ENCODE measurements around the gene GHSR. TPM values are rescaled to one million over a fixed set of nuclear protein-coding genes. Genes with fewer than 3 reads are reported as not detected.
A peak's percentile ranks its signal among the peaks of the same experiment; 100 is the strongest.

Gene GHSR
- total and polyA plus RNA-seq, 3 donors from 2014 or later: 0.31 to 1.2 (median 0.63) TPM

- 4 to 5% methylated on average over 24 to 34 of the region's 34 CpGs for WGBS, 2 donors
These were observed 1.4 kb upstream of the GHSR start for GRCh38 chr3:172449466-172450149.

DNA sequence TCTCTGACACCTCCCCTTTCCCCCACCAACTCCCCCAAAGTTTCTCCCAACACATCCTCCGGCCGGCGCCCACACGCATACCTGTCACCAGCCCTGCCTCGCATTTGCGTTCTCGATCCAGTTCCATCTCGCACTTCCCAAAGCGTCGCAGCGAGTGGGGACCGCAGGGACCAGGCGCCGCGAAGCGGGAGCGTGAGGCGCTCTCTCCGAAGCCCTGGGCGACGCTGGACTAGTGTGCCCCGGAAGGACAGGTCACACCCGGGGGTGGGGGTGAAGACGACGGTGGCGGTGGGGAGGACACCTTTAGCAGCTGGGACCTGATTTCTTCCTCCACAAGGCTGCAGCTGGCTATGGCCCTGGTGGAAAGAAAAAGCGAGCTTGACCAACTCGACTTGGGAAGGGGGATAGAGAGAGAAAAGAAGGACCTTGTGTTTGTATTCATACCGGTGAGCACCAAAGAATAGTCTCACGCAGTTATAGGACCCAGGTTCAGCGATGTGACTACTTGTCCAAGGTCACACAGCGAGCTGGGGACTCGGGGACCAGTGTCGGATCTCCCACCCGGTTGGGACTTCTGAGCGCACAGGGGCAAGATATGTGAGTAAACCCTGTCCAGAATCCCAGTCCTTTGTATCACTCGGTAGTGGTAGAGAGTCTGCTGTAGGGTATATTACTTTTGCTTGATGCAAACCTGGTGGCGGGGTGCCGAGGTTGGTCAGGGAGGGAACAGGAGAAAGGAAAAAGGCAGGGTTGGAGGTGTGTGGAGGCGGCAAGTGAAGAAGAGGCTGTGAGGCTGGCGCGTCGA lies 607 bp upstream of the GHSR start:
- Histone ChIP-seq H3K27ac (no peak overlapping the region), H3K9me3 (no peaks in the 10 kb centered on the region), H3K4me3 (no peak overlapping the region), H3K27me3 (no peaks in the 10 kb centered on the region), H3K4me1 (peaks cover 17% of the 10 kb centered on the region), H3K36me3 (ENCODE audit: low read depth, missing control alignments) (no peaks in the 10 kb centered on the region)
- intact Hi-C loops (cut with DNase I; ENCODE audit: low total_unique reads): no loop called here
- TF ChIP-seq POLR2A (IDR thresholded peaks at IDR 0.05) (no peak), CTCF (IDR thresholded peaks at IDR 0.05) (no peak)
- no peak for DNase-seq
- 4 to 6% methylated on average over 40 to 43 of the region's 43 CpGs for WGBS, 2 donors

More at GRCh38 chr3:172449466-172450149, 1.4 kb upstream of the GHSR start:
- no peaks in the 10 kb centered on the region for H3K9me3 ChIP-seq
- DNase-seq: peak; percentile 49
- no peak overlapping the region for H3K4me3 ChIP-seq
- H3K4me1 ChIP-seq: peaks cover 17% of the 10 kb centered on the region
- no peaks in the 10 kb centered on the region for H3K36me3 ChIP-seq (ENCODE audit: low read depth, missing control alignments)
- intact Hi-C loops (cut with DNase I; ENCODE audit: low total_unique reads): no loop called here
- no peaks in the 10 kb centered on the region for H3K27me3 ChIP-seq
- TF ChIP-seq POLR2A (IDR thresholded peaks at IDR 0.05): no peak
- TF ChIP-seq CTCF (IDR thresholded peaks at IDR 0.05): no peak
- no peak overlapping the region for H3K27ac ChIP-seq

GRCh38 chr3:172446198-172446597 lies 2.1 kb downstream of the GHSR start:
- DNase-seq: no peak
- WGBS, 2 donors: 87 to 97% methylated on average over 3 of the region's 3 CpGs
- intact Hi-C loops (cut with DNase I; ENCODE audit: low total_unique reads): no loop called here
- no peaks in the 10 kb centered on the region for H3K9me3 ChIP-seq
- H3K36me3 ChIP-seq (ENCODE audit: low read depth, missing control alignments): no peaks in the 10 kb centered on the region
- no peak for TF ChIP-seq CTCF (IDR thresholded peaks at IDR 0.05)
- H3K27me3 ChIP-seq: no peaks in the 10 kb centered on the region
- H3K4me3 ChIP-seq: no peak overlapping the region
- no peak overlapping the region for H3K27ac ChIP-seq
- peaks cover 17% of the 10 kb centered on the region for H3K4me1 ChIP-seq

DNA sequence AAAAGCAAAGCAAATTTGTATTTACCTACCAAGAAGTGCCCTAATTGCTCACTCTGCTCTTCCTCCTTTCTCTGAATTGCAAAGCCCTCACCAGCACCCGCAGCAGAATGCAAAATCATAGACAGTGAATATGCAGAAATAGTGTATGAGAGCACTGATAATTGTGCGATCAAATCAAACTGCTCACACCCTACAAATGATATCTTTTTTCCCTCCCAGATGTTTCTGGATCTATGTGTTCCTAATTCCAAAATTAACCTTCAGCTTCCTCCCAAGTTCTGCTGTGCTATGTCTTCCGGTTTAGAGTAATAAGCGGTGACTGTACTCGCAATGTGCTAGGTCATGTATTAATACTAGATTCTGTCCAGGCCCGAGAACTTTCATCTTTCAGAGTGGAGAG lies 3.4 kb downstream of the GHSR start:
- Histone ChIP-seq H3K27me3 (no peaks in the 10 kb centered on the region), H3K4me1 (peaks cover 17% of the 10 kb centered on the region), H3K4me3 (no peak overlapping the region), H3K9me3 (no peaks in the 10 kb centered on the region), H3K27ac (no peak overlapping the region), H3K36me3 (ENCODE audit: low read depth, missing control alignments) (no peaks in the 10 kb centered on the region)
- TF ChIP-seq POLR2A (IDR thresholded peaks at IDR 0.05): no peak
- no peak for TF ChIP-seq CTCF (IDR thresholded peaks at IDR 0.05)
- 82 to 84% methylated on average over 6 of the region's 6 CpGs for WGBS, 2 donors
- intact Hi-C loops (cut with DNase I; ENCODE audit: low total_unique reads): no loop called here
- no peak for DNase-seq
